BJ (cell line): ENCODE measurements around the gene NPAS2. TPM values are rescaled to one million over a fixed set of nuclear protein-coding genes. Genes with fewer than 3 reads are reported as not detected.

ENCODE experiments used
- CTCF ChIA-PET: fragments of 350-600 bp; formaldehyde crosslinking; extraction: SDS; loops from one replicate; lab custom pipeline; 2021; ENCODE audit warnings: antibody characterized with exemption, inconsistent platforms; lab: Yijun Ruan, JAX
- POLR2A ChIA-PET: fragments of 300-600 bp; sonication (Branson Sonifier 250); formaldehyde crosslinking; extraction: SDS; loops from one replicate; lab custom pipeline; 2021; ENCODE audit warnings: antibody characterized with exemption; lab: Charles Lee
- DNase-seq: peaks from one replicate; pipeline ENCODE4 v3.0.0-alpha.2; 2011; ENCODE audit warnings: low read depth
- H3K27me3 ChIP-seq: 2 replicates; pipeline ENCODE4 v1.6.0; 2011; ENCODE audit warnings: low read length; ENCODE audit not compliant: control insufficient read depth, insufficient read depth
- H3K36me3 ChIP-seq: 2 replicates; pipeline ENCODE4 v1.5.1; 2011; ENCODE audit warnings: low read length; ENCODE audit not compliant: control insufficient read depth, insufficient read depth
- H3K4me3 ChIP-seq: 2 replicates; pipeline ENCODE4 v1.5.1; 2011; ENCODE audit warnings: low read depth, mild to moderate bottlenecking, control low read depth, low read length
- polyA plus RNA-seq: library from polyadenylated mRNA; depleted of rRNA; stranded (reverse); fragments of >200 nt; gene quantifications from 2 replicates; pipeline ENCODE4 v1.2.3, GENCODE V29; 2011
- TF ChIP-seq, protein P1 (sequence below): IDR thresholded peaks from 2 replicates; pipeline ENCODE4 v1.5.1; 2011; ENCODE audit warnings: low read depth, mild to moderate bottlenecking, control low read depth, inconsistent platforms, low read length, moderate library complexity; ENCODE audit not compliant: insufficient read depth

Gene NPAS2
- polyA plus RNA-seq, 1 experiment, result 13.1 TPM

DNA sequence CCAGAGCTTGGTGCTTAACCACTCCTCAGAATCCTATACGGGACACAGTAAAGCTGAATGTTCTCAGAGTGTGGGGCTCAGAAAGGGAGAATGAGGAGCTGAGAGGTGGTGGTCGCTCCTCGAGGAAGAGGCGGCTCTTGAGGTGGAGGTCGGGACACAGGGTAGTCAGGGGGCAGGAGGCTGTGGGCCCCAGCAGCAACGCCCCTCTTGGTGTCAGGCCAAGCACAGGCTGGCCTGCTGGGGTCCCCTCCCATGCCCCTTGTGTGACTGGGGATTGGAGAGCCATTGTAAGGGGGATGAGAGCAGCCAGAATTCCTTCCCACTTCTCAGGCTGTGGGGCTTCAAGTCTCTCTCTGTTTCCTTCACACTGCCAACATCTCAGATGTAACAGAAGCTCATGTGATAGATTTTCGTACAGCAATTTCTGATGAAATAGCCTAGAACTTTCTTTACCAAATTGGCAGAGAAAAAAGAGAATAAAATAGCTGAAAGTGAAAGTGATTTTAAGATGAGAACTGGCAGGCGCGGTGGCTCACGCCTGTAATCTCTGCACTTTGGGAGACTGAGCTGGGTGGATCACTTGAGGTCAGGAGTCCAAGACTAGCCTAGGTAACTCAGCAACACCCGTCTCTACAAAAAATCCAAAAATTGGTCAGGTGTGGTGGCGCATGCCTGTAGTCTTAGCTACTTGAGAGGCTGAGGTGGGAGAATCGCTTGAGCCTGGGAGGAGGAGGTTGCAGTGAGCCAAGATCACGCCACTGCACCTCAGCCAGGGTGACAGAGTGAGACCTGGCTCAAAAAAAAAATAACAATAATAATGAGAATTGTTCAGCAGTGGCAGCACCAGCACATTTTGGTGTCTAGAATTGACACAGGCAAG is 121.1 kb downstream of the NPAS2 start:
- POLR2A ChIA-PET, result no interaction called here
- no peak for DNase-seq
- H3K27me3 ChIP-seq, result no peaks in the 10 kb centered on the region
- H3K4me3 ChIP-seq, result no peak overlapping the region
- peaks cover 4% of the 10 kb centered on the region; the same call in 1 of the 2 replicates for H3K36me3 ChIP-seq
- CTCF ChIA-PET, result interaction anchor here (1.3 kb wide), 1 partner anchor 26 kb away, joined by 3 read pairs; no protein-coding TSS in a partner anchor
- TF ChIP-seq, protein P1, sequence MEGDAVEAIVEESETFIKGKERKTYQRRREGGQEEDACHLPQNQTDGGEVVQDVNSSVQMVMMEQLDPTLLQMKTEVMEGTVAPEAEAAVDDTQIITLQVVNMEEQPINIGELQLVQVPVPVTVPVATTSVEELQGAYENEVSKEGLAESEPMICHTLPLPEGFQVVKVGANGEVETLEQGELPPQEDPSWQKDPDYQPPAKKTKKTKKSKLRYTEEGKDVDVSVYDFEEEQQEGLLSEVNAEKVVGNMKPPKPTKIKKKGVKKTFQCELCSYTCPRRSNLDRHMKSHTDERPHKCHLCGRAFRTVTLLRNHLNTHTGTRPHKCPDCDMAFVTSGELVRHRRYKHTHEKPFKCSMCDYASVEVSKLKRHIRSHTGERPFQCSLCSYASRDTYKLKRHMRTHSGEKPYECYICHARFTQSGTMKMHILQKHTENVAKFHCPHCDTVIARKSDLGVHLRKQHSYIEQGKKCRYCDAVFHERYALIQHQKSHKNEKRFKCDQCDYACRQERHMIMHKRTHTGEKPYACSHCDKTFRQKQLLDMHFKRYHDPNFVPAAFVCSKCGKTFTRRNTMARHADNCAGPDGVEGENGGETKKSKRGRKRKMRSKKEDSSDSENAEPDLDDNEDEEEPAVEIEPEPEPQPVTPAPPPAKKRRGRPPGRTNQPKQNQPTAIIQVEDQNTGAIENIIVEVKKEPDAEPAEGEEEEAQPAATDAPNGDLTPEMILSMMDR, result no peak

DNA sequence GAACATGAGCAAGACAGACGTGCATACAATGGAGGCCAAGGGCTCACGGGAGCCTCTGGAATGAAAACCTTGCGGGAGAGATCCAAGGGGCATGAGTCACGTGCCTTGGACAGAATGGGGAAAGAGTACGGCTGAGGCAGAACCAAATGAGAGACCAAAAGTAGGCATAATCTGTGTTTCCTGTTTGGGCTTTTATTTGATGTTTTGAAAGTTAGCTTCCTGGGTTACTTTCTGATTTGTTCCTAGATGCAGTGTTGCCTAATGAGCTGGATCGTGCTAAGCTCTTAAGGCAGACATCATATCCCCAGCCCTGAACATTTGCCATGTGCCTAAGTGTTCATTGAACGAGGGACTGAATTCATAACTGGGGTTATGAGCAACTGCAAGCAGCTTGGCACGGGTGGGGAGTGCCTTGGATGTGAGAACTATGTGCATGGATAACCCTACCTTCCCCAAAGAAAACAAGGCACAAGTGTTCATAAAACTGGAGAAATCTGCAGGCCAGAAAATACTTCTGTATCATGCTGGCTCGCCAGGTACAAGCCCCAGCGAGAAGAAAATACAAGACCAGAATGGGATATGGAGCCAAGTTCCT is 121.8 kb downstream of the NPAS2 start:
- no peak for DNase-seq
- TF ChIP-seq, protein P1, result no peak
- Histone ChIP-seq H3K36me3 (peaks cover 4% of the 10 kb centered on the region; the same call in 1 of the 2 replicates), H3K27me3 (no peaks in the 10 kb centered on the region), H3K4me3 (no peak overlapping the region)
- POLR2A ChIA-PET, result no interaction called here
- CTCF ChIA-PET, result interaction anchor here (1.0 to 1.3 kb wide), 2 partner anchors 26 to 35 kb away, joined by 3 read pairs; no protein-coding TSS in a partner anchor

DNA sequence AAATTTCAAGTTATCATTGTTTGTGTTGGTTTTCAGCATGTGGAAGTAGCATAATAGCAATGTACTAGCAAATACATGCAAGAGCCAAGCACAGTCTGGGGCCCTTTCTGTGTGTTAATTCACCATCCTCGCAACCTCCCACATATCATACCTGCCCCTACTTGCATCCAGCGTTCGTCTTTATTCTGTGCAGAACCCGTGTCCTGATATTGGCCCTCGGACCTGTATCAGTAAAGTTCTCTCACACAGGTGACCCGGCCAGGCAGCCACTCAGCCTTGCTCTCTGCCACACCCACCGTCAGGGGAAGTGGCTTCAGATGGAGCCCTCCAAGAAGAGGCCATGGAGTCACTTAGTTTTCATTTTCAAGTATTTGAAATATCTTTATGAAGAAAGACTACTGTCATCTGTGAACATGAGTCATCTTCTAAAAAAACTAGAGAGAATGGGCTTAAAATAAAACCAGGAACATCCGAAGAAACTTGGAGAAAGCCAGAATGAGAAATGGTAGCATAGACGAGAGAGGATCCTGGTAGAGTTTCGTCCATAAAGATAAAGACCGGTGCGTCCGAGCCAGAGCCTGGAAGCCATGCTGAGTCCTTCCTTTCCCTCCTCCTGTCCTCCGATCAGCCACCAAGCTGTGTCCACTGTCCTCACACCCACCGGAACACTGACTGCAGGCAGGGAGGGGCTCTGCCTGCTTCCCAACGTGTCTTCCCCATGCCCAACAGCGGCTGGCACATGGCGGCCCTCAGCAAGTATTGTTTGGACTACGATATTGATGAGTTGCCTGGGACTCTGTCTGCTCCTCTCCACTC is 124.9 kb downstream of the NPAS2 start:
- ChIA-PET POLR2A (no interaction called here), CTCF (no interaction called here)
- peaks cover 2% of the 10 kb centered on the region for H3K36me3 ChIP-seq
- no peak overlapping the region for H3K4me3 ChIP-seq
- H3K27me3 ChIP-seq, result no peaks in the 10 kb centered on the region
- DNase-seq, result no peak
- TF ChIP-seq, protein P1, result no peak

DNA sequence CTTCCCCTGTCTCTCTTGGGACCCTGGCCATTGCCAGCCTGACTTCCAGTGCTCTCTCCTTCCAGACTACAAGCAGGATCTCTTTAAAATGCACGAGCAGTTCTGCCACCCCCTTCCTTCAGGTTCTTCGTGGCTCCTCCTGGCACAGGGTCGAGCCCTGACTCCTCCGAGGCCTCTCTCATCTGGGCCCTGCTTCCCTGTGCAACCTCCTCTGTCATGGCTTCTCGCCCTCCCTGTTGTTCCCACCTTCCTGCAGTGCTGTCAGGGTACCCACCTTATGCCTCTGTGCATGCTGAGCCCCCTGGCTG is 125.4 kb downstream of the NPAS2 start:
- Histone ChIP-seq H3K36me3 (peaks cover 2% of the 10 kb centered on the region), H3K27me3 (no peaks in the 10 kb centered on the region), H3K4me3 (no peak overlapping the region)
- TF ChIP-seq, protein P1, result no peak
- CTCF ChIA-PET, result no interaction called here
- POLR2A ChIA-PET, result no interaction called here
- no peak for DNase-seq
